ENCODE results near the gene SEMA3E. TPM values are rescaled to one million over a fixed set of nuclear protein-coding genes. Genes with fewer than 3 reads are reported as not detected.

Gene SEMA3E
- total RNA-seq, 4 donors from 2014 or later, result 10.1 to 29.2 (median 15.8) TPM

DNA sequence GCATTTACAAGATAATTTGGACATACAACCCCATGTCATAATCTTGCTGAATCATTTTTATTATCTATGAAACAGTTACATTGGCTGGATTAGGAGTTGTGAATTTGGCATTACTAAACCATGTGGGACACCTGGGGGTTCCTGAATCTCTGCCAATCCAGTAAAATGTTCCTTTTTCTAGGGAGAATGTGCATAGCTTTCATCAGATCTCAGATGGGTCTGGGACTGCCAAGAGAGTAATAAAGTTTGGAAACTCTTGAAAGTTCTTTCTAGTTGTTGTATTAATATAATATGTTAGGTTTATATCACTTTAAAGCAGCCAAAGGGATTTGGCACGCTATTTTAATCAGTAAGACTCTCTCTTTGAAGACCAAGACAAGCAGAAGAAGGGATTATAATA lies 62.7 kb downstream of the SEMA3E start:
- 58% methylated on average over 1 of the region's 1 CpG for WGBS
- Histone ChIP-seq H3K27ac (replicated peaks in 1 of 4) (no peak overlapping the region), H3K4me3 (peak overlapping the region in 2 of 4 donors; percentile 16 to 18), H3K36me3 (no peaks in the 10 kb centered on the region), H3K4me1 (peaks cover 0 to 14% (median 12%) of the 10 kb centered on the region in 4 donors), H3K9me3 (no peaks in the 10 kb centered on the region), H3K27me3 (no peaks in the 10 kb centered on the region)
- TF ChIP-seq EP300 (IDR thresholded peaks at IDR 0.05) (no peak), POLR2A (IDR thresholded peaks at IDR 0.05; ENCODE audit: low read depth) (no peak), POLR2AphosphoS5 (IDR thresholded peaks at IDR 0.05) (no peak)
- TF ChIP-seq, protein P1, sequence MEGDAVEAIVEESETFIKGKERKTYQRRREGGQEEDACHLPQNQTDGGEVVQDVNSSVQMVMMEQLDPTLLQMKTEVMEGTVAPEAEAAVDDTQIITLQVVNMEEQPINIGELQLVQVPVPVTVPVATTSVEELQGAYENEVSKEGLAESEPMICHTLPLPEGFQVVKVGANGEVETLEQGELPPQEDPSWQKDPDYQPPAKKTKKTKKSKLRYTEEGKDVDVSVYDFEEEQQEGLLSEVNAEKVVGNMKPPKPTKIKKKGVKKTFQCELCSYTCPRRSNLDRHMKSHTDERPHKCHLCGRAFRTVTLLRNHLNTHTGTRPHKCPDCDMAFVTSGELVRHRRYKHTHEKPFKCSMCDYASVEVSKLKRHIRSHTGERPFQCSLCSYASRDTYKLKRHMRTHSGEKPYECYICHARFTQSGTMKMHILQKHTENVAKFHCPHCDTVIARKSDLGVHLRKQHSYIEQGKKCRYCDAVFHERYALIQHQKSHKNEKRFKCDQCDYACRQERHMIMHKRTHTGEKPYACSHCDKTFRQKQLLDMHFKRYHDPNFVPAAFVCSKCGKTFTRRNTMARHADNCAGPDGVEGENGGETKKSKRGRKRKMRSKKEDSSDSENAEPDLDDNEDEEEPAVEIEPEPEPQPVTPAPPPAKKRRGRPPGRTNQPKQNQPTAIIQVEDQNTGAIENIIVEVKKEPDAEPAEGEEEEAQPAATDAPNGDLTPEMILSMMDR (IDR thresholded peaks at IDR 0.05), result no peak
- intact Hi-C loops (cut with DNase I), result no loop called here
- no peak for DNase-seq (ENCODE audit: extremely low spot score)

DNA sequence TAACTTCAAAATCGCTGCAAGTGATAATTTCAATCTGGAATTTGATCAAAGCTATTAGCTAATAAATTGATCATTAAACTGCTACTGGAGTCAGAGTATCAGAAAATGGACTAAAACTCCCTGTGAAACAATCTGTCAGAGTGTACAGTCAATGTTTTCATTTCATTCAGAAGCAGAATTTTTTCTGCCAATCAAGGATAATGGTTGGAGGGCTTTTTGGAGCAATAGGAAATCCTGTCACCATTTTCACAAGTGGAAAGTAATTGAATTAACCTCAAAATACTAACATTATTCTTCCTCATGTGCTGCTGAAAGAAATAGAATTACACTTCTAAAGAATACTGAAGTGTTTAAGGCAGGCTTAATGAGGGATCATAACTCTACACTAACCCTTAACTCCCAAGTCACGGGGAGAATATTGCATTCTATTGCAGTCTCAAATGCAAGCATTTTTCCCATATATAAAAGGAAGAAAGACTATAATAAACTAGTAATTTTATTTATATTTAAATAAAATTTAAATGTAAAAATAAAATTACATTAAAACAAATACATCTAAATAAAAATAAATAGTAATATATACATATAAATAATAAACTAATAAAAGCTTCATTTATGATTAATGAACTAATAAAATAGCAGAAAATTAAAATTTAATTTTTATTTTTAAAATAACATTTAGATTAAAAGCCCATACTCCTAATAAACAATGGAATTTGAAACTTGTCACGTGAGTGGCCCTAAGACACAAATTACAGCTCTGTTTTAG lies 67.1 kb downstream of the SEMA3E start:
- Histone ChIP-seq H3K27me3 (no peaks in the 10 kb centered on the region), H3K36me3 (no peaks in the 10 kb centered on the region), H3K4me3 (no peak overlapping the region), H3K4me1 (peaks cover 0 to 13% (median 10%) of the 10 kb centered on the region in 4 donors), H3K27ac (replicated peaks in 1 of 4) (no peak overlapping the region), H3K9me3 (no peaks in the 10 kb centered on the region)
- WGBS, result 91% methylated on average over 3 of the region's 3 CpGs
- TF ChIP-seq POLR2A (IDR thresholded peaks at IDR 0.05; ENCODE audit: low read depth) (no peak), EP300 (IDR thresholded peaks at IDR 0.05) (no peak), POLR2AphosphoS5 (IDR thresholded peaks at IDR 0.05) (no peak)
- TF ChIP-seq, protein P1 (IDR thresholded peaks at IDR 0.05), result no peak
- intact Hi-C loops (cut with DNase I), result no loop called here
- DNase-seq (ENCODE audit: extremely low spot score), result no peak

DNA sequence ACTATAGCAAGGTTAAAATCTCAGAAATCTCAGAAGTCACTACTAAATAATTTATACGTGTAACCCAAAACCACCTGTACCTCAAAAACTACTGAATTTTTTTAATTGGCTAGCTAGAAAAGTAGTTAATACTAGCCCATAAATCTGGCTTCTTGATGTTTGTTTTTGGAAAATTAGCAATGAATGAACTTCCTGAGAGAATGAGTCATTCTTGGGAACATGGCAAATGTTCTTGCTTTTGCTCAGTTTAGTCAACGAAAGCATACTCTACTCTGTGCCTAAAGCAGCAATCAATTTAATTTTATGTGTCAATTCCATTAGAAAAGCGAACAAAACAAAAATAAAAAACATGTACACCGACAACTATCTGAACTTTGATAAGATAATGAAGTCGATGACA lies 69.2 kb downstream of the SEMA3E start:
- H3K4me3 ChIP-seq, result no peak overlapping the region
- H3K4me1 ChIP-seq, result no peaks in the 10 kb centered on the region
- TF ChIP-seq POLR2AphosphoS5 (IDR thresholded peaks at IDR 0.05), result no peak
- no peak for TF ChIP-seq POLR2A (IDR thresholded peaks at IDR 0.05; ENCODE audit: low read depth)
- no peak for TF ChIP-seq EP300 (IDR thresholded peaks at IDR 0.05)
- TF ChIP-seq, protein P1 (IDR thresholded peaks at IDR 0.05), result no peak
- no peak overlapping the region for H3K27ac ChIP-seq (replicated peaks in 1 of 4)
- 66% methylated on average over 5 of the region's 5 CpGs for WGBS
- H3K27me3 ChIP-seq, result no peaks in the 10 kb centered on the region
- intact Hi-C loops (cut with DNase I), result no loop called here
- H3K36me3 ChIP-seq, result no peaks in the 10 kb centered on the region
- no peak for DNase-seq (ENCODE audit: extremely low spot score)
- no peaks in the 10 kb centered on the region for H3K9me3 ChIP-seq

DNA sequence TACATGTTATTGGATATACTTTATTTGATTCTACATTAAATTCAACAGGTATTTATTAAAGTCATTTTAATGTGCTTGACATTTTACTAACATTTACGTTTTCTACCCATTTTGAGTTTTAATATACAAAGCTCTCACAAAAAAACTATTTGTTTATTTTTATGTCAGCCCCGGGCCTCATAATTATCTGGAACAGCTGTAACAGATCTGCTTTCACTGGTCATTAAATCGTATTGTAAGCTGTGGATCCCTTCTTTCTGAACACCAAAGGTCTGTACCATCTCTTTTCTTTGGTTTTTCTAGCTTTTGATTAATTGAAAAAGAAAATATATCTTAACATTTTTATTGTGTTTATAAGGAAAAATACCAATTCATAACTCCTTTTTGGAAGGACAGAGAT lies 73.5 kb downstream of the SEMA3E start:
- no peaks in the 10 kb centered on the region for H3K27me3 ChIP-seq
- TF ChIP-seq POLR2AphosphoS5 (IDR thresholded peaks at IDR 0.05), result no peak
- TF ChIP-seq, protein P1 (IDR thresholded peaks at IDR 0.05), result no peak
- TF ChIP-seq POLR2A (IDR thresholded peaks at IDR 0.05; ENCODE audit: low read depth), result no peak
- no peak for TF ChIP-seq EP300 (IDR thresholded peaks at IDR 0.05)
- no peaks in the 10 kb centered on the region for H3K4me1 ChIP-seq
- no peaks in the 10 kb centered on the region for H3K36me3 ChIP-seq
- H3K4me3 ChIP-seq, result no peak overlapping the region
- DNase-seq (ENCODE audit: extremely low spot score), result no peak
- intact Hi-C loops (cut with DNase I), result no loop called here
- 48% methylated on average over 3 of the region's 3 CpGs for WGBS
- no peak overlapping the region for H3K27ac ChIP-seq (replicated peaks in 1 of 4)
- no peaks in the 10 kb centered on the region for H3K9me3 ChIP-seq
